NCI-H146 (cell line): Measurements from ENCODE around the gene HIP1R.
A peak's percentile ranks its signal among the peaks of the same experiment; 100 is the strongest.
"Not testable (repeated sequence)": the region's sequence is repeated elsewhere in the genome, so short reads cannot be mapped to it uniquely, and the experiment has no call there.

ENCODE experiments used
- DNase-seq: peaks from one replicate; lab custom pipeline; 2025; lab: John Stamatoyannopoulos, UW

The HIP1R gene

DNA sequence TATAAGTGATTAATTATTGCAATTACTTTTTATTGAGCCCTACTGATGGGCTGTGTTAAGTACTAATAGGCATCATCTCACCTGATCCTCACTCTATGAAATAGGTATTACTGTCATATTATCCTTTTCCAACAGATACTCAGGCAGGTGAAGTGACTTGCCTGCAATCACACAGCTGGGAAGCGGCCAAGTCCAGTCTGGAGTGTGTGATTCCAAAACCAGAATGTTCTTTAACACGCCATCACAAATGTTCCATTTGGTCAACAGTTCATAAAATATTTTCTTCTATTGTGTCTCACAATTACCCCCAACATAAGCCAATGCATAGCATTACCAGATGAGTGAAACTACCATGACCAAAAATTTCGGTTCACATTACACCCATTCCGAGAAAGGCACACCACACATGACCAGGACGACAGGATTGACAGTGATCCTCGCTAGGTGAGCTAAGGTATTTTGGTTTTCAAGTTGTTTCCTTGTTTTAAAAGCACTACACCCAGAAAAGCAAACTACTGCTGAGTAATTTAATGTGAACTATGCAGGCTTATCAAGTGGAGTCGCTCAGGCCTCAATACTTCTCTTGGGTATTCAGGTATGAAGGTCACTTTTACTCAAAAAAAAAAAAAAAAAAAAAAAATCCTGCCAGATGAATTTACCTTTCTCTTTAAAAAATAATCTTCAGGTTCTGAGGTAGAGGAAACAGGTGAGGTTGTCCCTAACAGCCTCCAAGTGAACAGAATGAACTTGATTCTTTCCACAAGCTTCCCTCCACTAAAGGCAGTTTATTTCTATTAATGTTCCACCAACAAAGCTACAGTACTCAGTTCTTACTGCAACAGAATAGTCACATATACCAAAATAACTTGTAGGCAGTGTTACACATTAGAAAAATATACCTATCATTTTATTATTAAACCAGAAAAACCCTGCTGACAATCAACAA is 58.2 kb downstream of the HIP1R start:
- no peak for DNase-seq

GRCh38 chr12:122894193-122895121 is 59.2 kb downstream of the HIP1R start:
- DNase-seq: no peak

GRCh38 chr12:122895320-122895703 is 60.1 kb downstream of the HIP1R start:
- DNase-seq: no peak

GRCh38 chr12:122895704-122896636 is 60.7 kb downstream of the HIP1R start, which contains the start of gene VPS37B:
Gene VPS37B (minus strand): TSS chr12:122896124. CDS start chr12:122896062, 62 bp downstream.
- DNase-seq: peak; percentile 86

DNA sequence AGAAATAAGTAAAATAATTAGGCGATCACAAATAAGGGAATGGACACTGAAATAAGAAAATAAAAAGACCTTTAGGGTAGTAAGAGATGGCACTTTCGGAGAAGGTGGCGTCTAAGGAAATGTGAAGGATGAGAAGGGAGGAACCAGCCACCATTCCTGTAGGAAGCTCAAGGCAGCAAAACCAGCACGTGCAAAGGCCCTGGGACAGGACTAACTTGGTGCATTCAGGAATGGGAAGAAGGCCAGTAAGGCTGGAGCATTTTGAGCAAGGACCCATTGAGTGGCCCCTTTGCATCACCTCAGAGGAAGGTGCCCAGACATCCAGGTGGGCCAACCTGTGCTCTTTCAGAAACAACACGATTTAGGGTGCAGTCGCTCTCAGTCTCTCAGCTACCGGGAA is 61.4 kb downstream of the HIP1R start:
- no peak for DNase-seq

DNA sequence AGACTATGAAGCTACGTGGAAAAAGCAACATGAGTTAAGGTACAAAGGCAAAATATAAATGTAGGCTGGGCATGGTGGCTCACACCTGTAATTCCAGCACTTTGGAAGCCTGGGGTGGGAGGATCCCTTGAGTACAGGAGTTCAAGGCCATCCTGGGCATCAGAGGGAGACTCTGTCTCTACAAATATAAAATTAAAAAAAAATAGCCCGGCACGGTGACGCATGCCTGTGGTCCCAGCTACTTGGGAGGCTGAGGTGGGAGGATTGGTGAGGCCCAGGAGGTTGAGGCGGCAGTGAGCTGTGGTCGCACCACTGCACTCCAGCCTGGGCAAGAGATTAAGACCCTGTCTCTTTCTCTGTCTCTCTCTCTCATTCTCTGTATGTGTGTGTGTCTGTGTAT is 64.6 kb downstream of the HIP1R start:
- DNase-seq: no peak

- DNase-seq: no peak
Measured at GRCh38 chr12:122902854-122903692, 67.8 kb downstream of the HIP1R start.

DNA sequence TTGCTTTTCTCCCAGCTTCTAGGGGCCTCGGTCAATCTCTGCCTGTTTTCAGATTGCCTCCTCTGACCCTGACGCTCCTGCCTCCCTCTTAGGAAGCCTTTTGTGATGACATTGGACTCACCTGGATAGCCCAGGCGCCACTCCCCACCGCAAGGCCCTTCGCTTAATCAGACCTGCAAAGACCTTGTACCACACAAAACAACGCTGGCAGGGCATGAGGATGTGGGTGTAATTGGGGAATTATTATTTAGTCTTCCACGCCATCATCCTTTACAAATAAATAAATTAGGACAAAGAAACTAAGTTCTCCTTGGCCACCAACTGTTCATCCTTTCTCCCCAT is 68.4 kb downstream of the HIP1R start:
- no peak for DNase-seq

- DNase-seq: not testable (repeated sequence)
Measured at GRCh38 chr12:122905258-122905657, 70.0 kb downstream of the HIP1R start.

DNA sequence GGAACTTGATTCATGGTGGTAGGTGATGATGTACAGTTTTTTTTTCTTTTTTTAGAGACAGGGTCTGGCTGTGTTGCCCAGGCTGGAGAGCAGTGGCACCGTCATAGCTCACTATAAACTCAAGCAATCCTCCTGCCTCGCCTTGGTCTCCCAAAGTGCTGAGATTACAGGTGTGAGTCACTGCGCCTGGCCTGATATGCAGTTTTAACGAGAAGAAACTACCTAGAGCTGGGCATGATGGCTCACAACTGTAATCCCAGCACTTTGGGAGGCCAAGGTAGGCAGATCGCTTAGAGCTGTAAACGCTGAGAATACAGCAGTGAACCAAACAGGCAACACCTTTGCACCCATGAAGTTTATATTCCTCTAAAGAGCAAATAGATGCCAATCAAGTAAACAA is 73.7 kb downstream of the HIP1R start:
- no peak for DNase-seq

DNA sequence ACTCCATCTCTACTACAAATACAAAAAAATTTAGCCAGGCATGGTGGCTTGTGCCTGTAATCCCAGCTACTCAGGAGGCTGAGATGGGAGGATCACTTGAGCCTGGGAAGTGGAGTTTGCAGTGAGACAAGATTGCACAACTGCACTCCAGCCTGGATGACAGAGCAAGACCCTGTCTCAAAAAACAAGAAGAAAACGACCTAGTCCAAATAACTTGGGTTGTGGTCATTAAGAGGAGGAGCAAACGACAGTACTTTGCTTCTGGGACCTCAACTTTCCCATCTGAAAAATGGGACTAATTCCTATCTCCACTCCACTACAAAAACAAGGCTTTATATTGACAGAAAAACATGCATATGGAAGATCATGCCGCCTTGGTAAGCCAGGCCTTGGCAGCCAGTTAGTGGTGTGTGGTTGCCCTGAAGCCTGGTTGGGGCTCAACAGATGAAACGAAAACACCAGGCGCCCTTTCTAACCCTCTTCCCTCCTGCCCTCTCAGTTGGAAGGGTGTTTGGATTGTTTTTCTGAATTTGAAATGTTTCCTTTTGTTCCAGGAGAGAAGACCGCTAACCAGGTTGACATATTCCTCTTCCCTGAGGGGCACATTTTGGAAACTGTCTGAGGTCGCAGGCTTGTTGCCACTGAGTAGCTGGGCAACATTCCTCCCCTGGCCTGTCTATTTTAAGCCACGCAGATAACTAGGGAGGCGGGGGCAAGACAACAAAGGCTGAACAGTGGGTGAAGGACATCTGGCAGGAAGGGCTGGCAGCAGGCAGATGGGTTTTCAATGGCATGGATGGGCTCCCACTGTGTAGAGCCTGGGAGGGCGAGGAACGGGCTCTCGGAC is 74.4 kb downstream of the HIP1R start:
- DNase-seq: peak; percentile 91
